OCI-LY3 (cell line): ENCODE data around the gene LRRC74B.
"Not testable (repeated sequence)": the region's sequence is repeated elsewhere in the genome, so short reads cannot be mapped to it uniquely, and the experiment has no call there.

Source experiments
- EZH2phosphoT487 ChIP-seq: fragments of 200-600 bp; shearing (Covaris generic); IDR thresholded peaks from 2 replicates; pipeline ENCODE4 v1.6.1; 2018; ENCODE audit warnings: antibody characterized with exemption, mixed run types, low read depth
- TF ChIP-seq, protein P1 (sequence below): fragments of 200-600, 300-600 bp; sonication (generic); IDR thresholded peaks from 2 replicates; pipeline ENCODE4 v1.5.1; 2014; ENCODE audit warnings: antibody characterized with exemption, low read length, low read depth

DNA sequence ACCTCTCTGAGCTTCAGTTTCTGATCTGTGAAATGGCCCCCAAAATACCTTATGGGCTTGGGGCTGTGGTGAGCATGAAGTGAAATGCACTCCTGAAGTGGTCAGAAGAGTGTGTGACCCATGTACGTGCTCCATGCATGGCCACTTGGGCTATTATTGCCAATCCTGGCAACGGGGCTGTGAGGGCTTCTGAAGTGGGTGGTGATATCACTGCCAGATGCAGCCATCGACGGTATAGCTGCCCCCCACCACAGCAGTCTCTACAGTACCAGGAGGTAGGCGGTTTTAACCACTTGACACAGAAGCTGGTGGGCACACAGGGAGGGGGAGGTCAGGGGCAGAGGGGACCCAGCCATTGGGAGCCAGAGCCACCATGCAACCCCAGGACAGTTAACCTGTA, 2.7 kb downstream of the LRRC74B start:
- TF ChIP-seq, protein P1, sequence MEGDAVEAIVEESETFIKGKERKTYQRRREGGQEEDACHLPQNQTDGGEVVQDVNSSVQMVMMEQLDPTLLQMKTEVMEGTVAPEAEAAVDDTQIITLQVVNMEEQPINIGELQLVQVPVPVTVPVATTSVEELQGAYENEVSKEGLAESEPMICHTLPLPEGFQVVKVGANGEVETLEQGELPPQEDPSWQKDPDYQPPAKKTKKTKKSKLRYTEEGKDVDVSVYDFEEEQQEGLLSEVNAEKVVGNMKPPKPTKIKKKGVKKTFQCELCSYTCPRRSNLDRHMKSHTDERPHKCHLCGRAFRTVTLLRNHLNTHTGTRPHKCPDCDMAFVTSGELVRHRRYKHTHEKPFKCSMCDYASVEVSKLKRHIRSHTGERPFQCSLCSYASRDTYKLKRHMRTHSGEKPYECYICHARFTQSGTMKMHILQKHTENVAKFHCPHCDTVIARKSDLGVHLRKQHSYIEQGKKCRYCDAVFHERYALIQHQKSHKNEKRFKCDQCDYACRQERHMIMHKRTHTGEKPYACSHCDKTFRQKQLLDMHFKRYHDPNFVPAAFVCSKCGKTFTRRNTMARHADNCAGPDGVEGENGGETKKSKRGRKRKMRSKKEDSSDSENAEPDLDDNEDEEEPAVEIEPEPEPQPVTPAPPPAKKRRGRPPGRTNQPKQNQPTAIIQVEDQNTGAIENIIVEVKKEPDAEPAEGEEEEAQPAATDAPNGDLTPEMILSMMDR, result not testable (repeated sequence)
- TF ChIP-seq EZH2phosphoT487, result not testable (repeated sequence)
